Activated CD8-positive, alpha-beta T cell treated with anti-CD3 and anti-CD28 coated beads for 36 hours (primary cell): ENCODE data around the gene ZNF830. TPM values are rescaled to one million over a fixed set of nuclear protein-coding genes. Genes with fewer than 3 reads are reported as not detected.

Experiments
- ATAC-seq: fragments of 200-7000 bp; cut with Tn5 transposase; one replicate; pipeline ENCODE4 v1.10.0; 2021; ENCODE audit warnings: mild to moderate bottlenecking, moderate library complexity
- CTCF ChIA-PET: fragments of 350-600 bp; sonication (Branson Sonifier 250); formaldehyde crosslinking; loops from one replicate; lab custom pipeline; 2021; ENCODE audit warnings: antibody characterized with exemption; lab: Charles Lee
- POLR2A ChIA-PET: fragments of 350-600 bp; sonication (Branson Sonifier 250); formaldehyde crosslinking; loops from one replicate; lab custom pipeline; 2021; ENCODE audit warnings: antibody characterized with exemption; lab: Charles Lee
- DNase-seq: peaks from one replicate; pipeline ENCODE4 v3.0.0-alpha.2; 2020
- H3K27ac Mint-ChIP-seq: one replicate; pipeline ENCODE4 v1.8.0; 2021; ENCODE audit warnings: mild to moderate bottlenecking, mixed read lengths
- H3K27me3 Mint-ChIP-seq: one replicate; pipeline ENCODE4 v1.8.0; 2021; ENCODE audit warnings: mixed read lengths
- H3K36me3 Mint-ChIP-seq: one replicate; pipeline ENCODE4 v1.8.0; 2021; ENCODE audit warnings: low read depth, mixed read lengths
- H3K4me1 Mint-ChIP-seq: one replicate; pipeline ENCODE4 v1.8.0; 2021; ENCODE audit warnings: low read depth, mixed read lengths
- H3K4me3 Mint-ChIP-seq: one replicate; pipeline ENCODE4 v1.8.0; 2021; ENCODE audit warnings: mild to moderate bottlenecking, moderate library complexity, mixed read lengths
- H3K9me3 Mint-ChIP-seq: one replicate; pipeline ENCODE4 v1.8.0; 2021; ENCODE audit warnings: mixed read lengths
- intact Hi-C: fragments of 100-400 bp; cut with micrococcal nuclease; formaldehyde crosslinking; loops from one replicate; pipeline ENCODE4 v1.10.0; 2022
- total RNA-seq, 2 experiments: library from RNA; stranded (reverse); gene quantifications; one replicate each; pipeline ENCODE4 v1.2.3, GENCODE V29; 2021
- TF ChIP-seq, protein P1 (sequence below): fragments of 200-600 bp; IDR thresholded peaks from one replicate; pipeline ENCODE4 v1.8.0; 2022; ENCODE audit warnings: antibody characterized with exemption, mild to moderate bottlenecking

Gene ZNF830
- total RNA-seq, 2 experiments from 2014 or later = 18.8 to 22.5 TPM

DNA sequence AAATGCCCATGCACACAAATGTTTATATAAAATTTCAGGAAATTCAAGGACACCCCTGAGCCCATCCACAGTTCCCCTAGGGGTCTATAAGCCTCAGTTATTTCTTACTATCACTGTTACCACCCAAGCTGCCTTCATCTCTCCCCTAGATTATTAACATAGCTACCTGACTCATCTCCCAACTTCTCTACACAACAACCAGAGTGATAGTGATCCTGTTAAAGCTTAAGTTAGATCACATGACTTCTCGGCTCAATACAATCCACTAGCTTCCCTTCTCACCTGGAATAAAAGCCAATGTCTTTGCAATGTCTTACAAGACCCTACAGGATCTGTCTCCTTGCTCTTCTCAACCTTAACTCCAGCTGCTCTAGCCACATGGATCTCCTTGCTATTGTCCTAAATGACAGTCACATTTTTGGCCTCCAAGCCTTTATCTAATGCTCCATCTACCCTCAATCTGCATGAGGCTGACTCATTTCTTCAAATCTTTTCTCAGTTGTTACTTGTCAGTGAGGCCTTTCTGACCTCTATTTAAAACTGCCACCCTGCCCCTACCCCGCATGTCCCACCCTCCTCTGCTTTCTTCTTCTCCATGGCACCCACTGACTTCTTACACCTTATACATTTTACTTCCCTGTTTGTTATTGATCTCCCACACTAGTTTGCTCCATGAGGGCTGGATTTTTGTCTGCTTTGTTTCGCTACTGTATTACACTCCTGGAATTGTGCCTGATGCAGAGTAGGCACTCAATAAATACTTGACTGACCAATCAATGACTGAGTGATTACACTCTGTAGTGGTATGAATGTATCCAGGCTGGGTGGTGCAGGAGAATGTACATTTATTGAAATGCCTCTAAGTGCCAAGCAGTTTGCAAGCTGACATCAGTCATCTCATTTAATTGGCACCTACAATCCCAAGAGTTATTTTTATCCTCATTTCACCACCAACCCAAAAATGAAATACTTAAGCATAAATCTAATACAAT, 13.8 kb downstream of the ZNF830 start:
- Mint-ChIP-seq H3K27ac (peak overlapping the region; percentile 1), H3K4me1 (peaks cover 17% of the 10 kb centered on the region), H3K36me3 (no peaks in the 10 kb centered on the region), H3K9me3 (no peaks in the 10 kb centered on the region), H3K4me3 (no peak overlapping the region), H3K27me3 (no peaks in the 10 kb centered on the region)
- ChIA-PET POLR2A (interaction anchor here (0.6 to 1.8 kb wide), 2 partner anchors 14 to 25 kb away, joined by 3 to 8 read pairs; partner anchors contain the start of genes CCT6B and ZNF830), CTCF (interaction anchor here (0.7 to 1.7 kb wide), 10 partner anchors 8 to 433 kb away, joined by 3 to 5 read pairs (median 4); no protein-coding TSS in a partner anchor)
- TF ChIP-seq, protein P1, sequence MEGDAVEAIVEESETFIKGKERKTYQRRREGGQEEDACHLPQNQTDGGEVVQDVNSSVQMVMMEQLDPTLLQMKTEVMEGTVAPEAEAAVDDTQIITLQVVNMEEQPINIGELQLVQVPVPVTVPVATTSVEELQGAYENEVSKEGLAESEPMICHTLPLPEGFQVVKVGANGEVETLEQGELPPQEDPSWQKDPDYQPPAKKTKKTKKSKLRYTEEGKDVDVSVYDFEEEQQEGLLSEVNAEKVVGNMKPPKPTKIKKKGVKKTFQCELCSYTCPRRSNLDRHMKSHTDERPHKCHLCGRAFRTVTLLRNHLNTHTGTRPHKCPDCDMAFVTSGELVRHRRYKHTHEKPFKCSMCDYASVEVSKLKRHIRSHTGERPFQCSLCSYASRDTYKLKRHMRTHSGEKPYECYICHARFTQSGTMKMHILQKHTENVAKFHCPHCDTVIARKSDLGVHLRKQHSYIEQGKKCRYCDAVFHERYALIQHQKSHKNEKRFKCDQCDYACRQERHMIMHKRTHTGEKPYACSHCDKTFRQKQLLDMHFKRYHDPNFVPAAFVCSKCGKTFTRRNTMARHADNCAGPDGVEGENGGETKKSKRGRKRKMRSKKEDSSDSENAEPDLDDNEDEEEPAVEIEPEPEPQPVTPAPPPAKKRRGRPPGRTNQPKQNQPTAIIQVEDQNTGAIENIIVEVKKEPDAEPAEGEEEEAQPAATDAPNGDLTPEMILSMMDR = no peak
- intact Hi-C loops = no loop called here
- DNase-seq (no peak), ATAC-seq (peak; percentile 71)

DNA sequence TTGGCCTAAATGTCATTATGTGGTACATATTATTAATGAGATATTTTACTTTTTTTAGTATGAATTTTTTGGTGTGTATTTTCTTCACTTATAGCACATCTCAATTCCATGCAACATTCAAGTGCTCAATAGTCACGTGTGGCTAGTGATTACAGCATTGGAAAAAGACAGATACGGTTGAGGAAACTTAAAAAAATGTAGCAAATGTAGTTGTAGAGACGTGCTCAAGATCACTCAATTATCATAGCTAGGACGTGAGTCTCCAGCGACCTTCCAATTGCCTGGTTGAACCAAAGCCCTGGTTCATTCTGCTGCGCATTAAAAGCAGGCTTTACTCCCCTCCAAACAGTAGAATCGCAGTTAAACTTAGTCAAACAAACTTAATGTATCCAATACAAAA, 17.8 kb downstream of the ZNF830 start:
- peak overlapping the region; percentile 97 for H3K27ac Mint-ChIP-seq
- intact Hi-C loops = no loop called here
- peaks cover 40% of the 10 kb centered on the region for H3K4me1 Mint-ChIP-seq
- no peaks in the 10 kb centered on the region for H3K27me3 Mint-ChIP-seq
- POLR2A ChIA-PET = interaction anchor here (0.5 to 6.3 kb wide), 5 partner anchors 15 to 482 kb away, joined by 6 to 51 read pairs (median 8); partner anchors contain the start of genes CCT6B, RAD51D and ZNF830
- no peaks in the 10 kb centered on the region for H3K9me3 Mint-ChIP-seq
- DNase-seq (no peak), ATAC-seq (no peak)
- peak overlapping the region; percentile 94 for H3K4me3 Mint-ChIP-seq
- peaks cover 16% of the 10 kb centered on the region for H3K36me3 Mint-ChIP-seq
- CTCF ChIA-PET = interaction anchor here (1.0 to 1.4 kb wide), 2 partner anchors 14 to 559 kb away, joined by 3 read pairs; no protein-coding TSS in a partner anchor
- TF ChIP-seq, protein P1 = no peak

DNA sequence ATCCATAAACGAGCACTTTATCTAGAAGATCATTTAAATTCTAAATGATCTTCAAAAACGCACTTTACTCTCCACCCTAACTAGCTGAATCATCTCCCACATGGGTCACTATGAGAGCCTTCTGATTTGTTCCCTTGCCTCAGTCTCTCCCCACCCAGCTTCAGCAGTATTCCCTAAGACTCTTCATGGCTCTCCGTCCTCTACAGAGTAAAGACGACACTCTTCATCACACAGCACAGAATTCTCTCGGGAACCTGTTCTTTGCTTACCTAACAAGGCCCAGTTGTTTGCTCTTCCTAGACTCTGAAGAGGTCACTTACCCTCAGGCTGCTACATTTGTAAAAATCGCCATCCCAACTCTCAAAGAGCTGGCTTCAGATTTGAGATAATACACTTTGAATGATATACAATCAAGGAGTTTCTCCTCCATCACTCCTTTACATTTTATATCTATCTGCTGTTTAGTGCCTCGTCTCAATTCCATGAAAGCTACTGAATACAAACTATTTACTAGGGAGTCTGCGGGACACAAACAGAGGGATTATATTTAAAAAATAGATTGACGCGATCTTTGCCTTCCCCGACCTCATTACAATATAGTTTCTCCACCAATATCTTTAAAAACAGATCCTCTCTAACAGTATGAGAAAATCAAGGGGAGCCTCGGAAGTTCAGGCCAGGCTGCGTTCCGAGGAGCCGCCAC, 18.5 kb downstream of the ZNF830 start:
- intact Hi-C loops = loop anchor here (5.0 kb wide), 2 partner anchors 82 to 108 kb away; partner anchors contain the start of gene RFFL
- no peaks in the 10 kb centered on the region for H3K27me3 Mint-ChIP-seq
- DNase-seq (no peak), ATAC-seq (no peak)
- H3K4me1 Mint-ChIP-seq = peaks cover 44% of the 10 kb centered on the region
- TF ChIP-seq, protein P1 = no peak
- no peaks in the 10 kb centered on the region for H3K9me3 Mint-ChIP-seq
- CTCF ChIA-PET = interaction anchor here (0.6 to 3.9 kb wide), 4 partner anchors 15 to 559 kb away, joined by 3 to 28 read pairs (median 3); partner anchors contain the start of gene RAD51D
- POLR2A ChIA-PET = interaction anchor here (0.6 to 6.3 kb wide), 13 partner anchors 9 to 383 kb away, joined by 3 to 51 read pairs (median 6); partner anchors contain the start of genes CCT6B, RAD51D, RFFL and ZNF830
- peak overlapping the region; percentile 97 for H3K27ac Mint-ChIP-seq
- peak overlapping the region; percentile 94 for H3K4me3 Mint-ChIP-seq
- peaks cover 17% of the 10 kb centered on the region for H3K36me3 Mint-ChIP-seq

DNA sequence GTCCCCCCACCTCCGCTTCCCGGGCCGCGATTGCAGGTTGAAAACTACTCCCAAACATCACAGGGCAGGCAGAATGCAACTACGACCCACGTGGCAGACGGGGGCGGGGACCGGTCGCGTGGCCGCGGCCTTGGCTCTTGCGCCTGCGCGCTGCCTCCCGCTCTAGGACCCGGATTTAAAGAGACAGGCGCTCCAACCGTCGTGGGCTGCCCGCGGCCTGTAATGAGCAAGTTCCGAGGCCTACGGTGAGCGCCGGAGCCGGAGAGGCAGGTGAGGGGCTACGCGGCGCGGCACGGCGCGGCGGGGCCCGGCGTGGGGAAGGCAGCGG, 19.0 kb downstream of the ZNF830 start, which contains the start of gene LIG3:
LIG3 (plus strand) TSS at position 160 of the 328 bp plus-strand sequence. CDS start 2,494 bp downstream, outside the sequence.
- peak; percentile 96 for DNase-seq
- intact Hi-C loops = loop anchor here (5.0 kb wide), 2 partner anchors 82 to 107 kb away; partner anchors contain the start of gene RFFL
- POLR2A ChIA-PET = interaction anchor here (0.6 to 6.3 kb wide), 14 partner anchors 9 to 384 kb away, joined by 3 to 51 read pairs (median 6); partner anchors contain the start of genes CCT6B, RAD51D, RFFL and ZNF830
- CTCF ChIA-PET = interaction anchor here (0.6 to 3.9 kb wide), 6 partner anchors 11 to 560 kb away, joined by 3 to 28 read pairs (median 4); partner anchors contain the start of gene RAD51D
- peaks cover 44% of the 10 kb centered on the region for H3K4me1 Mint-ChIP-seq
- ATAC-seq = peak; percentile 78
- TF ChIP-seq, protein P1 = no peak
- H3K27ac Mint-ChIP-seq = peak within 1 kb of the TSS; percentile 97
- peaks cover 20% of the 10 kb centered on the region for H3K36me3 Mint-ChIP-seq
- no peaks in the 10 kb centered on the region for H3K27me3 Mint-ChIP-seq
- H3K9me3 Mint-ChIP-seq = no peaks in the 10 kb centered on the region
- peak within 1 kb of the TSS; percentile 94 for H3K4me3 Mint-ChIP-seq
